ENCODE data around the gene PDZD4. TPM values are rescaled to one million over a fixed set of nuclear protein-coding genes. Genes with fewer than 3 reads are reported as not detected.

Gene PDZD4
- total and polyA plus RNA-seq, 9 of the 15 experiments (the other 6 are each of a cell fraction or from before 2014, with no cell fraction given) = 0.05 to 0.38 (median 0.07) TPM; not detected in 5

- ATAC-seq (no peak), FAIRE-seq (no peak), DNase-seq (ENCODE audit: extremely low read depth in 1 of 4, low spot score in 3 of 4) (no peak)
- intact Hi-C loops (cut with micrococcal nuclease) (no loop called here), in situ Hi-C loops (cut with MboI) (no loop called here)
- no peaks in the 10 kb centered on the region for H3K9me3 ChIP-seq (replicated peaks; ENCODE audit: control insufficient read depth, insufficient read depth, low read depth, low read length)
- 0 out of 2 replicates have a peak, but pooled peaks cover 3% of the 10 kb centered on the region for H4K20me1 ChIP-seq (replicated peaks; ENCODE audit: control insufficient read depth, insufficient read depth, low read length)
- H3K79me2 ChIP-seq (ENCODE audit: control insufficient read depth, insufficient read depth, low read length) = no peaks in the 10 kb centered on the region
- H3K9me1 ChIP-seq (ENCODE audit: control insufficient read depth, insufficient read depth, low read length) = no peaks in the 10 kb centered on the region
- BruUV-seq (replicated peaks) = no TSS peak
- no peak overlapping the region for H3K4me3 ChIP-seq
- no peaks in the 10 kb centered on the region for H3K36me3 ChIP-seq (ENCODE audit: control insufficient read depth, insufficient read depth, low read length)
- H3K9ac ChIP-seq (ENCODE audit: insufficient read depth in 1 of 2, low read depth in 2 of 2, low read length in 2 of 2) = no peak overlapping the region
- TF ChIP-seq ZBTB8A (IDR thresholded peaks at IDR 0.05; ENCODE audit: partially characterized antibody) (no peak), PML (IDR thresholded peaks at IDR 0.05; ENCODE audit: low read length) (no peak)
- TF ChIP-seq, protein P1, sequence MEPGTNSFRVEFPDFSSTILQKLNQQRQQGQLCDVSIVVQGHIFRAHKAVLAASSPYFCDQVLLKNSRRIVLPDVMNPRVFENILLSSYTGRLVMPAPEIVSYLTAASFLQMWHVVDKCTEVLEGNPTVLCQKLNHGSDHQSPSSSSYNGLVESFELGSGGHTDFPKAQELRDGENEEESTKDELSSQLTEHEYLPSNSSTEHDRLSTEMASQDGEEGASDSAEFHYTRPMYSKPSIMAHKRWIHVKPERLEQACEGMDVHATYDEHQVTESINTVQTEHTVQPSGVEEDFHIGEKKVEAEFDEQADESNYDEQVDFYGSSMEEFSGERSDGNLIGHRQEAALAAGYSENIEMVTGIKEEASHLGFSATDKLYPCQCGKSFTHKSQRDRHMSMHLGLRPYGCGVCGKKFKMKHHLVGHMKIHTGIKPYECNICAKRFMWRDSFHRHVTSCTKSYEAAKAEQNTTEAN (CRISPR knock-in tag; IDR thresholded peaks at IDR 0.05) = no peak
- no CpG with 5 or more reads among the region's 102 CpGs for WGBS (ENCODE audit: insufficient coverage, low coverage, missing lambda C conversion rate)
- no peak overlapping the region for H3K27ac ChIP-seq (ENCODE audit: extremely low read depth, low read depth, low read length)
- CTCF ChIA-PET (ENCODE audit: low intra/inter-chr PET ratio) = no interaction called here
- H3K4me1 ChIP-seq (replicated peaks in 1 of 2; ENCODE audit: control insufficient read depth in 2 of 2, insufficient read depth in 2 of 2, low read length in 2 of 2) = peaks cover 0 to 28% of the 10 kb centered on the region in 2 experiments; a peak in 2 of 5 replicates
- no peak overlapping the region for H2AFZ ChIP-seq (ENCODE audit: low read depth, low read length)
- POLR2A ChIA-PET = no interaction called here
- no peak overlapping the region for H3K4me2 ChIP-seq (ENCODE audit: insufficient read depth, low read length)
- peaks cover 16 to 49% of the 10 kb centered on the region in 2 experiments; a peak in 4 of 5 replicates for H3K27me3 ChIP-seq (ENCODE audit: control insufficient read depth in 2 of 2, insufficient read depth in 2 of 2, low read length in 2 of 2)
Measured at GRCh38 chrX:153830640-153831428, 490 bp upstream of the PDZD4 start.

DNA sequence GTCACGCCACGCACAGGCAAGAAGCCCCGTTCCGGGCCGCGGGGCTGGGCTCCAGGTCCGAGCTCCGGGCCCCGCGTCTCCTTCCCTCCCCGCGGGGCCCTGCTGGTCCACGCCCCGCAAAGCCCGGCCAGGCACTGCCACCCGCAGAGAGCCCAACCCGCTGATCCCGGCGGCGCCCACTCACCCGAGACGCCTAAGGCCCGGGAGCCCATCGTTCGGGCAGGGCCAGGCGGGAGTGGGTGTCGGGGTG is 870 bp downstream of the PDZD4 start:
- no peak overlapping the region for H3K9ac ChIP-seq (ENCODE audit: insufficient read depth in 1 of 2, low read depth in 2 of 2, low read length in 2 of 2)
- ChIA-PET POLR2A (no interaction called here), CTCF (ENCODE audit: low intra/inter-chr PET ratio) (no interaction called here)
- no peak overlapping the region for H3K4me2 ChIP-seq (ENCODE audit: insufficient read depth, low read length)
- H3K9me3 ChIP-seq (replicated peaks; ENCODE audit: control insufficient read depth, insufficient read depth, low read depth, low read length) = no peaks in the 10 kb centered on the region
- H3K36me3 ChIP-seq (ENCODE audit: control insufficient read depth, insufficient read depth, low read length) = no peaks in the 10 kb centered on the region
- intact Hi-C loops (cut with micrococcal nuclease) = no loop called here
- 25% methylated on average over 11 of the region's 27 CpGs for WGBS (ENCODE audit: insufficient coverage, low coverage, missing lambda C conversion rate)
- no peaks in the 10 kb centered on the region for H3K9me1 ChIP-seq (ENCODE audit: control insufficient read depth, insufficient read depth, low read length)
- no peak overlapping the region for H3K4me3 ChIP-seq
- peaks cover 0 to 28% of the 10 kb centered on the region in 2 experiments; a peak in 2 of 5 replicates for H3K4me1 ChIP-seq (replicated peaks in 1 of 2; ENCODE audit: control insufficient read depth in 2 of 2, insufficient read depth in 2 of 2, low read length in 2 of 2)
- no peaks in the 10 kb centered on the region for H3K79me2 ChIP-seq (ENCODE audit: control insufficient read depth, insufficient read depth, low read length)
- DNase-seq (ENCODE audit: extremely low read depth in 1 of 4, low spot score in 3 of 4) (no peak), ATAC-seq (no peak), FAIRE-seq (no peak)
- H4K20me1 ChIP-seq (replicated peaks; ENCODE audit: control insufficient read depth, insufficient read depth, low read length) = 0 out of 2 replicates have a peak, but pooled peaks cover 3% of the 10 kb centered on the region
- H2AFZ ChIP-seq (ENCODE audit: low read depth, low read length) = no peak overlapping the region
- no peak overlapping the region for H3K27ac ChIP-seq (ENCODE audit: extremely low read depth, low read depth, low read length)
- in situ Hi-C loops (cut with MboI) = no loop called here
- H3K27me3 ChIP-seq (ENCODE audit: control insufficient read depth in 2 of 2, insufficient read depth in 2 of 2, low read length in 2 of 2) = peaks cover 22 to 60% of the 10 kb centered on the region in 2 experiments; a peak in 4 of 5 replicates
- no TSS peak for BruUV-seq (replicated peaks)
- TF ChIP-seq STAT5B (CRISPR knock-in tag; IDR thresholded peaks at IDR 0.05) = no peak
- TF ChIP-seq GTF2E2 (tag; IDR thresholded peaks at IDR 0.05) = no peak
- TF ChIP-seq, protein P2, sequence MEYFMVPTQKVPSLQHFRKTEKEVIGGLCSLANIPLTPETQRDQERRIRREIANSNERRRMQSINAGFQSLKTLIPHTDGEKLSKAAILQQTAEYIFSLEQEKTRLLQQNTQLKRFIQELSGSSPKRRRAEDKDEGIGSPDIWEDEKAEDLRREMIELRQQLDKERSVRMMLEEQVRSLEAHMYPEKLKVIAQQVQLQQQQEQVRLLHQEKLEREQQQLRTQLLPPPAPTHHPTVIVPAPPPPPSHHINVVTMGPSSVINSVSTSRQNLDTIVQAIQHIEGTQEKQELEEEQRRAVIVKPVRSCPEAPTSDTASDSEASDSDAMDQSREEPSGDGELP (CRISPR knock-in tag; IDR thresholded peaks at IDR 0.05; ENCODE audit: borderline replicate concordance) = no peak
- TF ChIP-seq SRF (CRISPR knock-in tag; IDR thresholded peaks at IDR 0.05) = no peak
- no peak for TF ChIP-seq TAF1 (IDR thresholded peaks at IDR 0.05; ENCODE audit: control insufficient read depth, extremely low read depth, insufficient read depth, low read length, severe bottlenecking)
- TF ChIP-seq ZNF165 (CRISPR knock-in tag; IDR thresholded peaks at IDR 0.05; ENCODE audit: borderline replicate concordance) = no peak

Data from K562 (cell line).